Stimulated activated CD4-positive, alpha-beta T cell treated with anti-CD3 and anti-CD28 coated beads, Interleukin-12 subunit alpha, Interleukin-12 subunit beta, amount 100 ng/mL, for 4 hours (primary cell): ENCODE results near the gene TPH1.

Experiments
- DNase-seq: peaks from one replicate; pipeline ENCODE4 v3.0.0-alpha.2; 2020

Gene TPH1

GRCh38 chr11:18046116-18046777, at the start of gene TPH1:
Gene TPH1, minus strand, starts transcription at chr11:18046269. Its CDS starts 5,507 bp downstream, at chr11:18040762.
- no peak for DNase-seq

GRCh38 chr11:18093959-18094358, 47.9 kb upstream of the TPH1 start:
- no peak for DNase-seq

GRCh38 chr11:18091731-18092130, 45.7 kb upstream of the TPH1 start:
- DNase-seq = no peak

- DNase-seq = no peak
These were observed 42.9 kb upstream of the TPH1 start for GRCh38 chr11:18088966-18089365.

GRCh38 chr11:18088366-18088765, 42.3 kb upstream of the TPH1 start:
- no peak for DNase-seq

- no peak for DNase-seq
These were observed 35.5 kb upstream of the TPH1 start for GRCh38 chr11:18081551-18081950.

GRCh38 chr11:18080451-18080850, 34.4 kb upstream of the TPH1 start:
- DNase-seq = no peak

- DNase-seq = no peak
These were observed 32.8 kb upstream of the TPH1 start for GRCh38 chr11:18078909-18079308.

- DNase-seq = no peak
These were observed 29.4 kb upstream of the TPH1 start for GRCh38 chr11:18075444-18075843.

- DNase-seq = no peak
These were observed 25.1 kb upstream of the TPH1 start for GRCh38 chr11:18071098-18071705.

- DNase-seq = no peak
These were observed 21.3 kb upstream of the TPH1 start for GRCh38 chr11:18067372-18067771.

- DNase-seq = no peak
These were observed 20.6 kb upstream of the TPH1 start for GRCh38 chr11:18066626-18067025.

- no peak for DNase-seq
These were observed 19.5 kb upstream of the TPH1 start for GRCh38 chr11:18065572-18065971.

- DNase-seq = no peak
These were observed 18.5 kb upstream of the TPH1 start for GRCh38 chr11:18064450-18065054.

GRCh38 chr11:18063862-18064434, 17.9 kb upstream of the TPH1 start:
- no peak for DNase-seq

- DNase-seq = no peak
These were observed 17.1 kb upstream of the TPH1 start for GRCh38 chr11:18063125-18063524.

- no peak for DNase-seq
These were observed 15.3 kb upstream of the TPH1 start for GRCh38 chr11:18061351-18061750.

- no peak for DNase-seq
These were observed 10.6 kb upstream of the TPH1 start for GRCh38 chr11:18056561-18057181.

GRCh38 chr11:18054511-18055103, 8.5 kb upstream of the TPH1 start:
- DNase-seq = no peak

- no peak for DNase-seq
These were observed 4.8 kb upstream of the TPH1 start for GRCh38 chr11:18050848-18051247.

- no peak for DNase-seq
These were observed 9.6 kb downstream of the TPH1 start for GRCh38 chr11:18036456-18036855.

GRCh38 chr11:18027475-18027874, 18.6 kb downstream of the TPH1 start:
- DNase-seq = no peak

GRCh38 chr11:18022419-18022818, 23.6 kb downstream of the TPH1 start:
- no peak for DNase-seq
